Left renal pelvis (tissue), 4 donors: ENCODE data around the gene CR1. TPM values are rescaled to one million over a fixed set of nuclear protein-coding genes. Genes with fewer than 3 reads are reported as not detected.
A peak's percentile ranks its signal among the peaks of the same experiment; 100 is the strongest.
"Not testable (repeated sequence)": the region's sequence is repeated elsewhere in the genome, so short reads cannot be mapped to it uniquely, and the experiment has no call there.

Experiments
- DNase-seq, 4 donors: peaks; one replicate each; pipeline ENCODE4 v3.0.0-alpha.2; 2013; ENCODE audit warnings: low read depth in 4 of 4, low spot score in 3 of 4
- polyA plus RNA-seq, 4 donors: library from polyadenylated mRNA; unstranded; fragments of 120-200 nt; gene quantifications; one replicate each; pipeline ENCODE4 v1.2.1, GENCODE V29; 2013; ENCODE audit not compliant: insufficient read length in 4 of 4

The CR1 gene
- polyA plus RNA-seq, 4 donors: 3.0 to 19.3 (median 17.8) TPM

GRCh38 chr1:207579436-207579799 lies 83.5 kb downstream of the CR1 start:
- peak in 2 of 4 donors; percentile 14 for DNase-seq

GRCh38 chr1:207581496-207582153 lies 85.7 kb downstream of the CR1 start:
- no peak for DNase-seq

GRCh38 chr1:207589506-207589905 lies 93.5 kb downstream of the CR1 start:
- DNase-seq: not testable (repeated sequence)

GRCh38 chr1:207591205-207591604 lies 95.2 kb downstream of the CR1 start:
- not testable (repeated sequence) for DNase-seq

GRCh38 chr1:207594095-207594494 lies 98.1 kb downstream of the CR1 start:
- not testable (repeated sequence) for DNase-seq

GRCh38 chr1:207603777-207604176 lies 107.8 kb downstream of the CR1 start:
- DNase-seq: no peak

- no peak for DNase-seq
These were observed 109.7 kb downstream of the CR1 start for GRCh38 chr1:207605444-207606361.

GRCh38 chr1:207606362-207606755 lies 110.4 kb downstream of the CR1 start:
- no peak for DNase-seq

GRCh38 chr1:207612762-207613161 lies 116.8 kb downstream of the CR1 start:
- no peak for DNase-seq

- peak; percentile 23 to 45 (median 38) for DNase-seq
These were observed 124.0 kb downstream of the CR1 start for GRCh38 chr1:207619871-207620542.

- DNase-seq: no peak
These were observed 124.6 kb downstream of the CR1 start for GRCh38 chr1:207620543-207620893.

GRCh38 chr1:207625504-207626071 lies 129.6 kb downstream of the CR1 start:
- DNase-seq: not testable (repeated sequence)

- DNase-seq: no peak
These were observed 131.0 kb downstream of the CR1 start for GRCh38 chr1:207626972-207627337.

- no peak for DNase-seq
These were observed 131.5 kb downstream of the CR1 start for GRCh38 chr1:207627496-207627895.

GRCh38 chr1:207628776-207629175 lies 132.8 kb downstream of the CR1 start:
- no peak for DNase-seq

- no peak for DNase-seq
These were observed 135.2 kb downstream of the CR1 start for GRCh38 chr1:207631137-207631536.

- DNase-seq: no peak
These were observed 137.3 kb downstream of the CR1 start for GRCh38 chr1:207633226-207633625.

- DNase-seq: not testable (repeated sequence)
These were observed 137.8 kb downstream of the CR1 start for GRCh38 chr1:207633699-207634289.

- not testable (repeated sequence) for DNase-seq
These were observed 138.3 kb downstream of the CR1 start for GRCh38 chr1:207634293-207634692.

- not testable (repeated sequence) for DNase-seq
These were observed 139.7 kb downstream of the CR1 start for GRCh38 chr1:207635569-207636186.
